HepG2 (cell line): ENCODE measurements around the gene NEBL. TPM values are rescaled to one million over a fixed set of nuclear protein-coding genes. Genes with fewer than 3 reads are reported as not detected.

Source experiments
- ATAC-seq: fragments of 200-7000 bp; cut with Tn5 transposase; 3 replicates; pipeline ENCODE4 v1.9.1; 2020; ENCODE audit warnings: mild to moderate bottlenecking, moderate library complexity
- BruUV-seq: library from RNA; stranded (reverse); fragments of 400-500 nt; replicated peaks from 2 replicates; lab custom pipeline; 2021; lab: Mats Ljungman, UMichigan
- CTCF ChIA-PET: fragments of 300-600 bp; formaldehyde crosslinking; extraction: SDS; loops from one replicate; lab custom pipeline; 2021; ENCODE audit warnings: low total read pairs, inconsistent platforms, low intra/inter-chr PET ratio; lab: Yijun Ruan, JAX
- POLR2A ChIA-PET: fragments of 350-600 bp; sonication (Branson Sonifier 250); formaldehyde crosslinking; loops from one replicate; lab custom pipeline; 2020; ENCODE audit warnings: antibody characterized with exemption, inconsistent platforms; lab: Yijun Ruan, JAX
- DNase-seq: peaks from one replicate; pipeline ENCODE4 v3.0.0-alpha.2; 2015; ENCODE audit warnings: low spot score
- FAIRE-seq: peaks from 3 replicates; lab custom pipeline; 2011; peaks lifted over from hg19 to GRCh38; lab: Jason Lieb, UNC
- H2AFZ ChIP-seq: one replicate; pipeline ENCODE4 v1.6.1; 2011; ENCODE audit warnings: low read length, inconsistent platforms
- H3K27ac ChIP-seq: fragments of 300-600 bp; 3 replicates; pipeline ENCODE4 v1.8.0; 2011; ENCODE audit warnings: mixed run types, mild to moderate bottlenecking, mixed read lengths, low read length, inconsistent platforms; ENCODE audit not compliant: insufficient read depth; ENCODE audit errors: extremely low read length
- H3K27me3 ChIP-seq, 2 experiments: fragments of 200-600 bp in 1 of 2; 2 replicates in 1 of 2; 3 replicates in 1 of 2; pipeline versions ENCODE4 v1.6.0 to v1.8.0; 2011; ENCODE audit warnings: low read length in 2 of 2, mild to moderate bottlenecking in 2 of 2, moderate library complexity in 2 of 2, inconsistent platforms in 1 of 2; ENCODE audit not compliant: insufficient read depth in 2 of 2, control insufficient read depth in 1 of 2
- H3K36me3 ChIP-seq, 2 experiments: fragments of 200-600 bp in 1 of 2; replicated peaks in 1 of 2; 2 replicates in 1 of 2; 3 replicates in 1 of 2; pipeline versions ENCODE4 v1.5.1 to v1.8.0; 2011; ENCODE audit warnings: low read length in 2 of 2, inconsistent platforms in 1 of 2; ENCODE audit not compliant: insufficient read depth in 2 of 2, control insufficient read depth in 1 of 2
- H3K4me1 ChIP-seq: 2 replicates; pipeline ENCODE4 v1.5.1; 2012; ENCODE audit warnings: low read length, inconsistent platforms; ENCODE audit not compliant: insufficient read depth
- H3K4me2 ChIP-seq: 2 replicates; pipeline ENCODE4 v1.6.0; 2011; ENCODE audit warnings: low read depth, low read length, inconsistent platforms
- H3K4me3 ChIP-seq, 3 experiments: fragments of 200-600 bp in 1 of 3; sonication (generic), shearing (Covaris generic) in 1 of 3; replicated peaks in 1 of 3; 2 replicates each; pipeline ENCODE4 v1.5.1; 2011 to 2016; ENCODE audit warnings: low read length in 3 of 3, inconsistent platforms in 2 of 3, low read depth in 2 of 3, mild to moderate bottlenecking in 2 of 3, control low read depth in 1 of 3, mixed read lengths in 1 of 3; ENCODE audit not compliant: insufficient read depth in 1 of 3
- H3K79me2 ChIP-seq: one replicate; pipeline ENCODE4 v1.6.1; 2011; ENCODE audit warnings: low read length, inconsistent platforms; ENCODE audit not compliant: insufficient read depth
- H3K9ac ChIP-seq: 2 replicates; pipeline ENCODE4 v1.6.0; 2011; ENCODE audit warnings: mild to moderate bottlenecking, low read depth, low read length, inconsistent platforms; ENCODE audit not compliant: insufficient read depth
- H3K9me3 ChIP-seq: 2 replicates; pipeline ENCODE4 v1.5.1; 2012; ENCODE audit warnings: mild to moderate bottlenecking, low read length
- H4K20me1 ChIP-seq: 2 replicates; pipeline ENCODE4 v1.6.0; 2011; ENCODE audit warnings: inconsistent platforms, mild to moderate bottlenecking, low read length, moderate library complexity; ENCODE audit not compliant: insufficient read depth
- CBX1 ChIP-seq: IDR thresholded peaks from one replicate; pipeline ENCODE4 v1.6.1; 2016; ENCODE audit warnings: antibody characterized with exemption, low read depth
- HHEX ChIP-seq: IDR thresholded peaks from 2 replicates; pipeline ENCODE4 v1.6.1; 2016; ENCODE audit warnings: control low read depth
- SP140L ChIP-seq: sonication (generic); formaldehyde crosslinking; IDR thresholded peaks from 2 replicates; pipeline ENCODE4 v1.4.0; 2020; ENCODE audit warnings: missing genetic modification reagents, borderline replicate concordance
- TEAD2 ChIP-seq: sonication (generic); formaldehyde crosslinking; IDR thresholded peaks from 2 replicates; pipeline ENCODE4 v1.9.0; 2021; ENCODE audit warnings: missing genetic modification reagents
- ZFY ChIP-seq: sonication (generic); formaldehyde crosslinking; IDR thresholded peaks from 2 replicates; pipeline ENCODE4 v1.4.0; 2020; ENCODE audit warnings: missing genetic modification reagents
- ZNF17 ChIP-seq: sonication (generic); formaldehyde crosslinking; IDR thresholded peaks from 2 replicates; pipeline ENCODE4 v1.5.0; 2020; ENCODE audit warnings: mild to moderate bottlenecking, missing genetic modification reagents
- ZNF496 ChIP-seq: sonication (generic); formaldehyde crosslinking; IDR thresholded peaks from 2 replicates; pipeline ENCODE4 v1.8.1; 2023; ENCODE audit warnings: mild to moderate bottlenecking, moderate library complexity, missing genetic modification reagents; ENCODE audit not compliant: insufficient replicate concordance
- ZNF775 ChIP-seq: sonication (generic); formaldehyde crosslinking; IDR thresholded peaks from 2 replicates; pipeline ENCODE4 v1.4.0; 2020; ENCODE audit warnings: missing genetic modification reagents, mild to moderate bottlenecking, moderate library complexity, borderline replicate concordance
- ZNF790 ChIP-seq: sonication (generic); formaldehyde crosslinking; IDR thresholded peaks from 2 replicates; pipeline ENCODE4 v1.8.0; 2022; ENCODE audit warnings: missing genetic modification reagents, mild to moderate bottlenecking, borderline replicate concordance
- ZNF83 ChIP-seq: sonication (generic); formaldehyde crosslinking; IDR thresholded peaks from 2 replicates; pipeline ENCODE4 v1.4.0; 2020; ENCODE audit warnings: missing genetic modification reagents, mild to moderate bottlenecking, borderline replicate concordance
- WGBS: methylation state at CpG from one replicate; pipeline ENCODE4 v1.1.6; 2017; ENCODE audit warnings: low lambda C conversion rate; 5-methylcytosine and 5-hydroxymethylcytosine counted together
- in situ Hi-C: cut with HindIII; loops from 2 replicates; pipeline ENCODE4 v1.10.0; 2017; ENCODE audit warnings: low pct_unique_long_range_greater_than_20kb; ENCODE audit not compliant: extremely low pct_ligation_motif_present
- intact Hi-C: fragments of 100-400 bp; cut with micrococcal nuclease; formaldehyde crosslinking; loops from one replicate; pipeline ENCODE4 v1.10.0; 2022; ENCODE audit not compliant: unreplicated experiment
- polyA plus RNA-seq, 8 experiments: library from polyadenylated mRNA; depleted of rRNA in 3 of 8; stranded (reverse) in 7 of 8; unstranded in 1 of 8; fragments of >200 nt; fragmentation: Illumina TruSeq in 4 of 8; extraction: Trizol in 4 of 8; gene quantifications; 2 replicates each; pipeline versions ENCODE4 v1.2.1 to v1.2.3, GENCODE V29; 2011 to 2016; ENCODE audit warnings: low read depth in 4 of 8, missing spikeins in 1 of 8, mixed read lengths in 1 of 8; ENCODE audit not compliant: insufficient read depth in 1 of 8
- total RNA-seq, 5 experiments: library from RNA; depleted of rRNA; stranded (reverse); fragments of >200 nt; fragmentation: Illumina TruSeq; extraction: Trizol; gene quantifications; 2 replicates each; pipeline ENCODE4 v1.2.3, GENCODE V29; 2016; ENCODE audit warnings: low read depth in 1 of 5
- TF ChIP-seq, protein P1 (sequence below): sonication (generic); formaldehyde crosslinking; IDR thresholded peaks from 2 replicates; pipeline ENCODE4 v1.5.0; 2020; ENCODE audit warnings: missing genetic modification reagents, mild to moderate bottlenecking, borderline replicate concordance
- TF ChIP-seq, protein P2 (sequence below): sonication (generic); formaldehyde crosslinking; IDR thresholded peaks from 2 replicates; pipeline ENCODE4 v1.5.1; 2020; ENCODE audit warnings: mild to moderate bottlenecking, missing genetic modification reagents, borderline replicate concordance
- TF ChIP-seq, protein P3 (sequence below): sonication (generic); formaldehyde crosslinking; conservative IDR thresholded peaks from 2 replicates; pipeline ENCODE4 v1.8.0; 2022; ENCODE audit warnings: mild to moderate bottlenecking, moderate library complexity, missing genetic modification reagents
- TF ChIP-seq, protein P4 (sequence below): sonication (generic); formaldehyde crosslinking; IDR thresholded peaks from 2 replicates; pipeline ENCODE4; 2020; ENCODE audit warnings: missing genetic modification reagents, mild to moderate bottlenecking, borderline replicate concordance
- TF ChIP-seq, protein P5 (sequence below): sonication (generic); formaldehyde crosslinking; IDR thresholded peaks from 2 replicates; pipeline ENCODE4 v1.5.0; 2020; ENCODE audit warnings: missing genetic modification reagents

The NEBL gene
- total and polyA plus RNA-seq, 2 of the 13 experiments (the other 11 are each of a cell fraction or from before 2014, with no cell fraction given) = not detected

DNA sequence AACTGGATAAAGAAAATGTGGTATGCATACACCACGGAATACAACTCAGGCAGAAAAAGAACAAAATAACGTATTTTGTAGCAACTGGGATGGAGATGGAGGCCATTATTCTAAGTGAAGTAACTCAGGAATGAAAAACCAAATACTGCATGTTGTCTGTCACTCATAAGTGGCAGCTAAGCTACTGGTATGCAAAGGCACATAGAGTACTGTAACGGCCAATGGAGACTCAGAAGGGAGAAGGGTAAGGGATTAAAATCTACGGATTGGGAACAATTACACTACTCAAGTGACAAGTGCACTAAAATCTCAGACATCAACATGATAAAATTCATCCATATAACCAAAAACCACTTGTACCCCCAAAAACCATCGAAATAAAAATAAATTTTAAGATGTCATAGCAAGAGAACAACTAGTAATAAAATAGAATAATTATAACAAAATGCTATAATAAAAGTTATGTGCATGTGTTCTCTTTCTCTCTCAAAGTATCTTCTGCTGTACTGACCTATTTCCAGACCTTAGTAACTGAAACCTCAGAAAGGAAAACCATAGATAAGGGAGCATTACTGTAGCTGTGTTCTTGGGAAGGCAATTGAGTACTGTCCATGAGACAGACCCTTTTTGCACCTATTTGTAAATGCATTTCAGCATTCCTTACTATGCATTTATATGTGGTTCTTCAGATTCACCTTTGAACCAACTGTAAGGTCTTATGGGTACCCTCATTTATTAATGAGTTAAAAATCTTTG is 6.7 kb upstream of the NEBL start (continued):
- TF ChIP-seq ZNF775 (CRISPR knock-in tag) = no peak
- TF ChIP-seq SP140L (CRISPR knock-in tag) = no peak
- TF ChIP-seq, protein P1, sequence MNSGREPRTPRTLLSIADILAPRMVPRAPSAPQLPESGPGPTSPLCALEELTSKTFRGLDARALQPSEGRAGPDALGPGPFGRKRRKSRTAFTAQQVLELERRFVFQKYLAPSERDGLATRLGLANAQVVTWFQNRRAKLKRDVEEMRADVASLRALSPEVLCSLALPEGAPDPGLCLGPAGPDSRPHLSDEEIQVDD (CRISPR knock-in tag) = no peak
- TF ChIP-seq ZNF790 = no peak

DNA sequence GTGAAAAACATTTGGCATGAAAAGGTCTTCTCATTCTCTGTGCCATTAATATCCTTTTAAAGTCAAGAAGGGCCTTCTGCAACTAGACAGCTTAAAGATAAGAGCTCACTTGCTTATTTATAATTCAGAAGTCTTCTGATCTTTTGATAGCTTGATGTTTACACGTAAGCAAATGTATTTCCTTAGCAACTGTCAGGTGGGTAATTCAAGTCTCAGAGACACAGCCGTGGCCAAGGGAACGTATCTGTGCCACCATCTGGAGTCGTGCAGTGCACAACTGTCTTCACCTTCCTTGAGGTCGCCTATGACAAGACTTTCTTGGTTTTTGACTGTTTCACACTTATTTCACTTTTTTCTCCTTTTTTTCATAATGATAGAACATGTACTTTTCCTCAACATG is 4.0 kb upstream of the NEBL start:
- WGBS = 17% methylated on average over 5 of the region's 5 CpGs
- BruUV-seq = no TSS peak
- Histone ChIP-seq H3K27me3 (peaks cover 0 to 4% of the 10 kb centered on the region in 2 experiments; a peak in 1 of 5 replicates), H3K4me2 (no peak overlapping the region), H3K4me1 (no peaks in the 10 kb centered on the region), H4K20me1 (no peaks in the 10 kb centered on the region), H3K79me2 (no peaks in the 10 kb centered on the region), H3K4me3 (no peak overlapping the region), H3K36me3 (no peaks in the 10 kb centered on the region), H2AFZ (no peak overlapping the region), H3K9ac (no peak overlapping the region), H3K27ac (no peak overlapping the region), H3K9me3 (no peaks in the 10 kb centered on the region)
- DNase-seq (no peak), FAIRE-seq (no peak), ATAC-seq (no peak)
- intact Hi-C loops = no loop called here
- ChIA-PET CTCF (no interaction called here), POLR2A (no interaction called here)
- in situ Hi-C loops = no loop called here
- no peak for TF ChIP-seq CBX1
- TF ChIP-seq ZNF83 (CRISPR knock-in tag) = no peak
- no peak for TF ChIP-seq TEAD2 (CRISPR knock-in tag)
- TF ChIP-seq, protein P2, sequence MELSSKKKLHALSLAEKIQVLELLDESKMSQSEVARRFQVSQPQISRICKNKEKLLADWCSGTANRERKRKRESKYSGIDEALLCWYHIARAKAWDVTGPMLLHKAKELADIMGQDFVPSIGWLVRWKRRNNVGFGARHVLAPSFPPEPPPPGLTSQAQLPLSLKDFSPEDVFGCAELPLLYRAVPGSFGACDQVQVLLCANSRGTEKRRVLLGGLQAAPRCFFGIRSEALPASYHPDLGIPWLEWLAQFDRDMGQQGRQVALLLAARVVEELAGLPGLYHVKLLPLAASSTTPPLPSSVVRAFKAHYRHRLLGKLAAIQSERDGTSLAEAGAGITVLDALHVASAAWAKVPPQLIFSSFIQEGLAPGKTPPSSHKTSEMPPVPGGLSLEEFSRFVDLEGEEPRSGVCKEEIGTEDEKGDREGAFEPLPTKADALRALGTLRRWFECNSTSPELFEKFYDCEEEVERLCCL = no peak
- TF ChIP-seq, protein P3, sequence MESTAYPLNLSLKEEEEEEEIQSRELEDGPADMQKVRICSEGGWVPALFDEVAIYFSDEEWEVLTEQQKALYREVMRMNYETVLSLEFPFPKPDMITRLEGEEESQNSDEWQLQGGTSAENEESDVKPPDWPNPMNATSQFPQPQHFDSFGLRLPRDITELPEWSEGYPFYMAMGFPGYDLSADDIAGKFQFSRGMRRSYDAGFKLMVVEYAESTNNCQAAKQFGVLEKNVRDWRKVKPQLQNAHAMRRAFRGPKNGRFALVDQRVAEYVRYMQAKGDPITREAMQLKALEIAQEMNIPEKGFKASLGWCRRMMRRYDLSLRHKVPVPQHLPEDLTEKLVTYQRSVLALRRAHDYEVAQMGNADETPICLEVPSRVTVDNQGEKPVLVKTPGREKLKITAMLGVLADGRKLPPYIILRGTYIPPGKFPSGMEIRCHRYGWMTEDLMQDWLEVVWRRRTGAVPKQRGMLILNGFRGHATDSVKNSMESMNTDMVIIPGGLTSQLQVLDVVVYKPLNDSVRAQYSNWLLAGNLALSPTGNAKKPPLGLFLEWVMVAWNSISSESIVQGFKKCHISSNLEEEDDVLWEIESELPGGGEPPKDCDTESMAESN = no peak
- TF ChIP-seq, protein P4, sequence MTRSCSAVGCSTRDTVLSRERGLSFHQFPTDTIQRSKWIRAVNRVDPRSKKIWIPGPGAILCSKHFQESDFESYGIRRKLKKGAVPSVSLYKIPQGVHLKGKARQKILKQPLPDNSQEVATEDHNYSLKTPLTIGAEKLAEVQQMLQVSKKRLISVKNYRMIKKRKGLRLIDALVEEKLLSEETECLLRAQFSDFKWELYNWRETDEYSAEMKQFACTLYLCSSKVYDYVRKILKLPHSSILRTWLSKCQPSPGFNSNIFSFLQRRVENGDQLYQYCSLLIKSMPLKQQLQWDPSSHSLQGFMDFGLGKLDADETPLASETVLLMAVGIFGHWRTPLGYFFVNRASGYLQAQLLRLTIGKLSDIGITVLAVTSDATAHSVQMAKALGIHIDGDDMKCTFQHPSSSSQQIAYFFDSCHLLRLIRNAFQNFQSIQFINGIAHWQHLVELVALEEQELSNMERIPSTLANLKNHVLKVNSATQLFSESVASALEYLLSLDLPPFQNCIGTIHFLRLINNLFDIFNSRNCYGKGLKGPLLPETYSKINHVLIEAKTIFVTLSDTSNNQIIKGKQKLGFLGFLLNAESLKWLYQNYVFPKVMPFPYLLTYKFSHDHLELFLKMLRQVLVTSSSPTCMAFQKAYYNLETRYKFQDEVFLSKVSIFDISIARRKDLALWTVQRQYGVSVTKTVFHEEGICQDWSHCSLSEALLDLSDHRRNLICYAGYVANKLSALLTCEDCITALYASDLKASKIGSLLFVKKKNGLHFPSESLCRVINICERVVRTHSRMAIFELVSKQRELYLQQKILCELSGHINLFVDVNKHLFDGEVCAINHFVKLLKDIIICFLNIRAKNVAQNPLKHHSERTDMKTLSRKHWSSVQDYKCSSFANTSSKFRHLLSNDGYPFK = no peak
- no peak for TF ChIP-seq ZNF17
- no peak for TF ChIP-seq ZNF496 (CRISPR knock-in tag)
- no peak for TF ChIP-seq ZFY (CRISPR knock-in tag)
- no peak for TF ChIP-seq HHEX
- TF ChIP-seq, protein P5, sequence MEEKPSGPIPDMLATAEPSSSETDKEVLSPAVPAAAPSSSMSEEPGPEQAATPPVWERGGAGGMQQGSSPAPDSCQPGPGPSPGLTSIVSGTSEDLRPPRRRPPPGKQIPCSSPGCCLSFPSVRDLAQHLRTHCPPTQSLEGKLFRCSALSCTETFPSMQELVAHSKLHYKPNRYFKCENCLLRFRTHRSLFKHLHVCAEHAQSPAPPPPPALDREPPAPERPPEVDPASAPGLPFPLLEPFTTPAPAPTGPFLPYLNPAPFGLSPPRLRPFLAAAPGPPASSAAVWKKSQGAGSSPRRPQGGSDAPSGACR (CRISPR knock-in tag) = no peak
